ENCODE results near the gene FAM153A.
"Not testable (repeated sequence)": the region's sequence is repeated elsewhere in the genome, so short reads cannot be mapped to it uniquely, and the experiment has no call there.

GRCh38 chr5:177696100-177696499 lies 86.6 kb downstream of the FAM153A start:
- TF ChIP-seq POLR2AphosphoS5 (IDR thresholded peaks at IDR 0.05; ENCODE audit: low read depth); CTCF (IDR thresholded peaks at IDR 0.05; ENCODE audit: insufficient read depth, low read length); SPI1 (IDR thresholded peaks at IDR 0.05; ENCODE audit: borderline replicate concordance, low read depth); GABPA (IDR thresholded peaks at IDR 0.05; ENCODE audit: low read depth): not testable (repeated sequence)
- TF ChIP-seq, protein P1, sequence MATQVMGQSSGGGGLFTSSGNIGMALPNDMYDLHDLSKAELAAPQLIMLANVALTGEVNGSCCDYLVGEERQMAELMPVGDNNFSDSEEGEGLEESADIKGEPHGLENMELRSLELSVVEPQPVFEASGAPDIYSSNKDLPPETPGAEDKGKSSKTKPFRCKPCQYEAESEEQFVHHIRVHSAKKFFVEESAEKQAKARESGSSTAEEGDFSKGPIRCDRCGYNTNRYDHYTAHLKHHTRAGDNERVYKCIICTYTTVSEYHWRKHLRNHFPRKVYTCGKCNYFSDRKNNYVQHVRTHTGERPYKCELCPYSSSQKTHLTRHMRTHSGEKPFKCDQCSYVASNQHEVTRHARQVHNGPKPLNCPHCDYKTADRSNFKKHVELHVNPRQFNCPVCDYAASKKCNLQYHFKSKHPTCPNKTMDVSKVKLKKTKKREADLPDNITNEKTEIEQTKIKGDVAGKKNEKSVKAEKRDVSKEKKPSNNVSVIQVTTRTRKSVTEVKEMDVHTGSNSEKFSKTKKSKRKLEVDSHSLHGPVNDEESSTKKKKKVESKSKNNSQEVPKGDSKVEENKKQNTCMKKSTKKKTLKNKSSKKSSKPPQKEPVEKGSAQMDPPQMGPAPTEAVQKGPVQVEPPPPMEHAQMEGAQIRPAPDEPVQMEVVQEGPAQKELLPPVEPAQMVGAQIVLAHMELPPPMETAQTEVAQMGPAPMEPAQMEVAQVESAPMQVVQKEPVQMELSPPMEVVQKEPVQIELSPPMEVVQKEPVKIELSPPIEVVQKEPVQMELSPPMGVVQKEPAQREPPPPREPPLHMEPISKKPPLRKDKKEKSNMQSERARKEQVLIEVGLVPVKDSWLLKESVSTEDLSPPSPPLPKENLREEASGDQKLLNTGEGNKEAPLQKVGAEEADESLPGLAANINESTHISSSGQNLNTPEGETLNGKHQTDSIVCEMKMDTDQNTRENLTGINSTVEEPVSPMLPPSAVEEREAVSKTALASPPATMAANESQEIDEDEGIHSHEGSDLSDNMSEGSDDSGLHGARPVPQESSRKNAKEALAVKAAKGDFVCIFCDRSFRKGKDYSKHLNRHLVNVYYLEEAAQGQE (IDR thresholded peaks at IDR 0.05; ENCODE audit: insufficient replicate concordance, low read depth), result not testable (repeated sequence)

Measured in HL-60 (cell line).